ENCODE data around the gene UBAC1.
A peak's percentile ranks its signal among the peaks of the same experiment; 100 is the strongest.

Gene UBAC1

DNA sequence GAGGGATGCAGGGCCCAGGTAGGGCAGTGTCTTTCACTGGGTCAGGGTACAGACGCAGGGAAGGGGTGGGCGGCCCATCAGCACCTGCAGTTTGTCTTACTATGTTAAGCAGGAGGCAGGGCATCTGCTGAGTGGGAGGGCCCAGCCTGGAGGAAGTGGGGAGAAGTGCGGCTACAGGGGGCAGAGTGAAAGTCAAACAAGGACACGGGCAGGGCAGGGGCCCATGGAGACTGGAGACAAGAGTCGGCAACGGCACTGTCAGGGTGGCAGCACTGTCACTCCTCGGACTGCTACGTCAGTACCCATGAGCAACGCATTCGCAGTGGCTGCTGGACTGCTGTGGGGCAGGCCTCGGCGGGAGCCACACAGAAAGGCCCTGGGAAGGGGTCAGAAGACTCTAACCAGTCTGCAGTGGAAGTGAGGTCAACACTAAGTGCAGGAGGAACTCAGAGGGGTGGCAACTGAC lies 73.6 kb downstream of the UBAC1 start:
- Histone ChIP-seq H3K27me3 (replicated peaks in 2 of 5; ENCODE audit: control insufficient read depth in 4 of 5, insufficient read depth in 5 of 5, low read length in 4 of 5) (no peaks in the 10 kb centered on the region), H3K4me1 (ENCODE audit: control extremely low read depth in 1 of 4, control insufficient read depth in 4 of 4, insufficient read depth in 4 of 4, low read length in 3 of 4) (peaks cover 0 to 52% (median 39%) of the 10 kb centered on the region in 4 experiments), H3K36me3 (ENCODE audit: control insufficient read depth in 4 of 4, insufficient read depth in 4 of 4, low read length in 3 of 4) (peaks cover 0 to under 1% (median 0%) of the 10 kb centered on the region in 4 experiments), H3K4me3 (ENCODE audit: control insufficient read depth in 1 of 7, extremely low read depth in 1 of 7, insufficient read depth in 4 of 7, low read depth in 2 of 7, low read length in 6 of 7) (peak overlapping the region in 6 of 7 experiments; percentile 19 to 66 (median 44)), H3K27ac (ENCODE audit: insufficient read depth in 1 of 2, low read depth in 1 of 2, low read length in 2 of 2, poor library complexity in 1 of 2, severe bottlenecking in 2 of 2) (peak overlapping the region in 1 of 2 experiments; percentile 50), H3K9me3 (ENCODE audit: control extremely low read depth in 1 of 5, control insufficient read depth in 4 of 5, insufficient read depth in 2 of 5, low read depth in 1 of 5, low read length in 4 of 5) (no peaks in the 10 kb centered on the region)
- ChIA-PET CTCF (interaction anchor here (1.2 kb wide), 1 partner anchor 79 kb away, joined by 3 read pairs; no protein-coding TSS in a partner anchor), POLR2A (no interaction called here)
- peak; percentile 68 to 92 (median 87) for DNase-seq
- 32% methylated on average over 12 of the region's 12 CpGs for WGBS (ENCODE audit: insufficient coverage)

DNA sequence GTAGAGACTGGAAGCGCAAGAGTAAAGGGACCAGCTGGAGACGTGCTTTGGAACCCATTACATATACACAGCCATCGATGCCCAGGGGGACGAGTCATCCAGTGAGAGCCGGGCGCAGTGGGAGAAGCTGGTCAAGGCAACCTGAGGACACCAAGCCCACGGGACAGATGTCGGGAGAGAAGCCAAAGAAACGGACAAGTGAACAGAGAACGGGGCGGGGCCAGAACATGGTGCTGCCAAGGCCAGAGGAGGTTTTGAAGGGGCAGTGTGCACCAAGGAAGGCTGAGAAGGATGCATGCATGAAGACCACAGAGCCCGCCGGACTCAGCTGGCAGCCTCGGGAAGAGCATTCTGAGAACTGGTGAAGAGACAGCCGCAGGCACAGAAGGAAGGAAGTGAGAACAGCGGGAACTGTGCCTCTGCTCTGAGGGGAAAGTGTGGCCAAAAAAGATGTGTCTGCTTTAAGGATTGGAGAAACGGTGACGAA lies 74.1 kb downstream of the UBAC1 start:
- WGBS (ENCODE audit: insufficient coverage): 34% methylated on average over 15 of the region's 18 CpGs
- H3K27ac ChIP-seq (ENCODE audit: insufficient read depth in 1 of 2, low read depth in 1 of 2, low read length in 2 of 2, poor library complexity in 1 of 2, severe bottlenecking in 2 of 2): peak overlapping the region in 1 of 2 experiments; percentile 50
- DNase-seq: peak in 2 of 3 donors; percentile 56 to 67
- no peaks in the 10 kb centered on the region for H3K9me3 ChIP-seq (ENCODE audit: control extremely low read depth in 1 of 5, control insufficient read depth in 4 of 5, insufficient read depth in 2 of 5, low read depth in 1 of 5, low read length in 4 of 5)
- POLR2A ChIA-PET: no interaction called here
- CTCF ChIA-PET: interaction anchor here (0.9 to 1.1 kb wide), 2 partner anchors 23 to 236 kb away, joined by 3 to 7 read pairs; no protein-coding TSS in a partner anchor
- peak overlapping the region in 6 of 7 experiments; percentile 19 to 66 (median 44) for H3K4me3 ChIP-seq (ENCODE audit: control insufficient read depth in 1 of 7, extremely low read depth in 1 of 7, insufficient read depth in 4 of 7, low read depth in 2 of 7, low read length in 6 of 7)
- H3K27me3 ChIP-seq (replicated peaks in 2 of 5; ENCODE audit: control insufficient read depth in 4 of 5, insufficient read depth in 5 of 5, low read length in 4 of 5): no peaks in the 10 kb centered on the region
- peaks cover 0 to 2% (median under 1%) of the 10 kb centered on the region in 4 experiments for H3K36me3 ChIP-seq (ENCODE audit: control insufficient read depth in 4 of 4, insufficient read depth in 4 of 4, low read length in 3 of 4)
- H3K4me1 ChIP-seq (ENCODE audit: control extremely low read depth in 1 of 4, control insufficient read depth in 4 of 4, insufficient read depth in 4 of 4, low read length in 3 of 4): peaks cover 0 to 52% (median 39%) of the 10 kb centered on the region in 4 experiments

DNA sequence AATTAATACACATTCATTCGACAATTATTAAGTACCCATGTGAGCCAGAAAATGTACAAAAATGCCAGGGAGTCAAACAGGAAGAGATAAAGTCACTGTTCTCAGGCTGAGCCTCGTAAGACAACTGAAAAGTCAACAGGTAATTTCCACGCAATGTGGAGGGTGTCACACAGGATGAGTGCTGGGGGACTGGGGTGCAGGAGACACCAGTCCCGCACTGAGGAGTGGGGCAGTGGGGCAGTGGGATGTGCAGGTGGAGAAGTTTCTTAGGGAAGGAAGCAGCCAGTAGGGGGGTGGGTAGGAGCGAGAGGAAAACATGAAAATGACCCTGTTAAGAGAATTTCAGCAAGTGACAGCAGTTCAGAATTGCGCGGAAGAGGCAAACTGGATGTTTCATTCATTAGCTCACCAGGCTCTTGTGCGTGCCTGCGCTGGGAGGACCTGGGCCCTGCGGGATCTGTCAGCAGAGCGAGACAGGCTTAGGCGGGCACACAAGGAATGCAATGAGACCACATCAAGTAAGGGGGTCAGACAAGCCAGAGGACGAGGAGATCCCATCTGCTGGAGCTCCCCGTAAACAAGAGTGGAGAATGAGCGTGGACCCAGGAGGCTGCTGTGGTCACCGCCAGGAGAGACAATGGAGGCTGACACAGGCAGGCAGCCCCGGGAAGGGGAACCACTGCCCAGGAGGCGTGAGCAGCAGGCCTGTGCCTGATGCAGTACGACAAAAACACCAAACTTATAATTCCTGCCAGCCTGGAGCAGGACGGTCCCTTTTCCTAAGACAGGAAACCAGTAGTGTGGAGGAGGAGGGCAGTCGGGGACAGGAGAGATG lies 74.8 kb downstream of the UBAC1 start:
- no peak overlapping the region for H3K27ac ChIP-seq (ENCODE audit: insufficient read depth in 1 of 2, low read depth in 1 of 2, low read length in 2 of 2, poor library complexity in 1 of 2, severe bottlenecking in 2 of 2)
- H3K9me3 ChIP-seq (ENCODE audit: control extremely low read depth in 1 of 5, control insufficient read depth in 4 of 5, insufficient read depth in 2 of 5, low read depth in 1 of 5, low read length in 4 of 5): no peaks in the 10 kb centered on the region
- peaks cover 0 to 52% (median 39%) of the 10 kb centered on the region in 4 experiments for H3K4me1 ChIP-seq (ENCODE audit: control extremely low read depth in 1 of 4, control insufficient read depth in 4 of 4, insufficient read depth in 4 of 4, low read length in 3 of 4)
- ChIA-PET CTCF (interaction anchor here (0.9 to 1.1 kb wide), 2 partner anchors 23 to 236 kb away, joined by 3 to 7 read pairs; no protein-coding TSS in a partner anchor), POLR2A (no interaction called here)
- WGBS (ENCODE audit: insufficient coverage): 92% methylated on average over 17 of the region's 21 CpGs
- DNase-seq: no peak
- no peak overlapping the region for H3K4me3 ChIP-seq (ENCODE audit: control insufficient read depth in 1 of 7, extremely low read depth in 1 of 7, insufficient read depth in 4 of 7, low read depth in 2 of 7, low read length in 6 of 7)
- H3K27me3 ChIP-seq (replicated peaks in 2 of 5; ENCODE audit: control insufficient read depth in 4 of 5, insufficient read depth in 5 of 5, low read length in 4 of 5): no peaks in the 10 kb centered on the region
- H3K36me3 ChIP-seq (ENCODE audit: control insufficient read depth in 4 of 4, insufficient read depth in 4 of 4, low read length in 3 of 4): peaks cover 0 to 8% (median 7%) of the 10 kb centered on the region in 4 experiments

DNA sequence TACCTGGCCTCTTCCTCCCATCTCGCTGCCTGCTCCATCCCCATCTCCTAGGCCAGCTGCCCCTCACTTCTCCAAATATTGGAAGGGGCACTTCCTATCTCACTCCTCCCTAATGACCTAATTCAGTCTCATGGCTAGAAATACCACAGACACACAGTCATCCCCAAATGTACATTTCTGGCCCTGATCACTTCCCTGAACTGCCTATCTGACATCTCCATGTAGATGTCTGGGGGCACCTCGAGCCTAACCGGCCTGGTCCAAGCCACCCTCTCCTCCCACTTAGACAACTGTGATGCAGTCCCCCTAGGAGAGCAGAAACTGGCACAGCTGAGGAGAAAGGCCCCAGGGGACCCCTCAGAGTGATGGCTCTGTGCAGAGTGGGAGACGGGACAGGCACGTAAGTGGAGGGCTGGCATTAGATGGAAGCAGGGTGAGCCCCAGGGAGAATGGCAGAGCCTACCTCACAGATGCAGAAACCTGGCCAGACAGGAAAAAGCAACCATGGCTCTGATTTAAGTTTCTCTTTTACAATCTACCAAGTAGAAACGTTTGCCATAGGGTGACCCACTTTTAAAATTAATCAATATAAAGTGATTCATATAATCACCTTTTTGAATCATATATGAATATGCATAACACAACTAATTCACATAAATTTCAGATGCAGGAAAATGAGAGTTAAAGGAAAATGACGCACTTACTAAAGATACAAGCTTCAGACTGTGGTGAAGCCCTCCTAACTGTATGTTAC lies 75.9 kb downstream of the UBAC1 start:
- Histone ChIP-seq H3K27ac (ENCODE audit: insufficient read depth in 1 of 2, low read depth in 1 of 2, low read length in 2 of 2, poor library complexity in 1 of 2, severe bottlenecking in 2 of 2) (no peak overlapping the region), H3K36me3 (ENCODE audit: control insufficient read depth in 4 of 4, insufficient read depth in 4 of 4, low read length in 3 of 4) (peaks cover 0 to 10% (median 8%) of the 10 kb centered on the region in 4 experiments), H3K4me1 (ENCODE audit: control extremely low read depth in 1 of 4, control insufficient read depth in 4 of 4, insufficient read depth in 4 of 4, low read length in 3 of 4) (peaks cover 0 to 52% (median 35%) of the 10 kb centered on the region in 4 experiments), H3K4me3 (ENCODE audit: control insufficient read depth in 1 of 7, extremely low read depth in 1 of 7, insufficient read depth in 4 of 7, low read depth in 2 of 7, low read length in 6 of 7) (no peak overlapping the region), H3K9me3 (ENCODE audit: control extremely low read depth in 1 of 5, control insufficient read depth in 4 of 5, insufficient read depth in 2 of 5, low read depth in 1 of 5, low read length in 4 of 5) (no peaks in the 10 kb centered on the region), H3K27me3 (replicated peaks in 2 of 5; ENCODE audit: control insufficient read depth in 4 of 5, insufficient read depth in 5 of 5, low read length in 4 of 5) (no peaks in the 10 kb centered on the region)
- no peak for DNase-seq
- POLR2A ChIA-PET: no interaction called here
- CTCF ChIA-PET: interaction anchor here (1.7 to 1.8 kb wide), 2 partner anchors 20 to 25 kb away, joined by 4 to 6 read pairs; no protein-coding TSS in a partner anchor
- 77% methylated on average over 3 of the region's 7 CpGs for WGBS (ENCODE audit: insufficient coverage)

DNA sequence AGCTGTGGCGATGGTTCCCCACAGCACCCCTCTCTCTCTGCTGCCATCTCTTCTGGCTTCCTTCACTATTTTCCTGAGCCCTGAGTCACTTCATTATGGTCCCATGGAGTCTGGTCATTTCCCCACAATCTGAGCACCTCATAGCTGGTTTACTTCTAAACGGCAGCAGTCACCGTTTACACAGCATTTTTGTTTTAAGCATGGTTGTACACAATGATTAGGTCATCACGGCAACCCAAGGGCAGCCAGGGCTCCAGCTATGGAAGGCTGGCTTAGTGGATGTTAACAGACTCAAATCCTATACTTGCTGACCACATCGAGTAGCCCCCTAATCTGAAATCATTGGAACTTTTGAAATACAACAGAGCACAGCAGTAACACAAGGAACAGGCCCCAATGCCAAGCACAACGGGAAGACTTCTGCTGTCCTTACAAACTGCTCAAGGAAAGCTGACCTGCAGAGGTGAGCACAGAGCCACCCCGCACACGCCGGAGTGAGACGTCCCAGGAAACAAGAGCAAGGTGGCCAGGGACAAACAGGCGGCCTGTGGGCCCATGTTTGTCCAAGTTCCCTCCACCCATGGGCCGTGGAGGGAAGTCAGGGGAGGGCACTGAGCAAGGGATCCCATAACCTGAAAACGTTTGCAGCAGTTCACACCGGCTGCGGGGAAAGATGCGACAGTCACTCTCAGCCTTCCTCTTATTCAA lies 76.7 kb downstream of the UBAC1 start:
- Histone ChIP-seq H3K36me3 (ENCODE audit: control insufficient read depth in 4 of 4, insufficient read depth in 4 of 4, low read length in 3 of 4) (peaks cover 0 to 10% (median 8%) of the 10 kb centered on the region in 4 experiments), H3K4me1 (ENCODE audit: control extremely low read depth in 1 of 4, control insufficient read depth in 4 of 4, insufficient read depth in 4 of 4, low read length in 3 of 4) (peaks cover 0 to 48% (median 31%) of the 10 kb centered on the region in 4 experiments), H3K9me3 (ENCODE audit: control extremely low read depth in 1 of 5, control insufficient read depth in 4 of 5, insufficient read depth in 2 of 5, low read depth in 1 of 5, low read length in 4 of 5) (no peaks in the 10 kb centered on the region), H3K4me3 (ENCODE audit: control insufficient read depth in 1 of 7, extremely low read depth in 1 of 7, insufficient read depth in 4 of 7, low read depth in 2 of 7, low read length in 6 of 7) (no peak overlapping the region), H3K27me3 (replicated peaks in 2 of 5; ENCODE audit: control insufficient read depth in 4 of 5, insufficient read depth in 5 of 5, low read length in 4 of 5) (no peaks in the 10 kb centered on the region), H3K27ac (ENCODE audit: insufficient read depth in 1 of 2, low read depth in 1 of 2, low read length in 2 of 2, poor library complexity in 1 of 2, severe bottlenecking in 2 of 2) (no peak overlapping the region)
- WGBS (ENCODE audit: insufficient coverage): 93% methylated on average over 16 of the region's 16 CpGs
- CTCF ChIA-PET: interaction anchor here (1.7 to 1.8 kb wide), 2 partner anchors 19 to 24 kb away, joined by 4 to 6 read pairs; no protein-coding TSS in a partner anchor
- no peak for DNase-seq
- POLR2A ChIA-PET: no interaction called here

DNA sequence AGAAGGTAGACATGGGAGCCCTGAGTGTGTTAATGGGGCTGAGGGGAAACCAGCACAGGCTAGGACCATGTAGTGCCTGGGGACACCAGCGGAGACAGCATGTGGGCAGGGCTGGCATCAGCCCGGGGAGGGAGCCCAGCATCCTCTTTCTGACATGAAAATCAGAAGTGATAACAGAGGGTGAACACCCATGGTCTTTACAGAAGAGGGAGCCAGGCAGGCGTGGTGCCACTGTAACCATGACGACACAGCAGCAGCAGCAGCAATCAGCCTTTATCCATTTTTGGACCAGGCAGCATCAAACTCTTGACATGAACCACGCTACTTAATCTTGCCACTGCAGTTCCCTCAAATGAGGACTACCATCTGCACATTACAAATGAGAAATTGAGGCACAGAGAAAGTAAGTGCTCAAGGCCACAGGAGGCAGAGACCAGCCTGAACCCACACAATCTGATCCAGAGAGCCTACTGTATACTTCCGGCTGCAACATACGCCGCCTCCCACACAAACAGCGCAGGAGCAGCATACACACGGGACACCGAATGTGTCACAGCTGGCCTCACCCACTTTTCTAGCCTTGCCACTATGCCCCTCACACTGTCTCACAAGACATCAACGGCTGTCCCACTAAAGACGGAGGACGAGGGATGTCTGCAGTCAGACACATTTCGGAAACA lies 77.6 kb downstream of the UBAC1 start:
- H3K4me1 ChIP-seq (ENCODE audit: control extremely low read depth in 1 of 4, control insufficient read depth in 4 of 4, insufficient read depth in 4 of 4, low read length in 3 of 4): peaks cover 0 to 40% (median 25%) of the 10 kb centered on the region in 4 experiments
- POLR2A ChIA-PET: no interaction called here
- no peak overlapping the region for H3K4me3 ChIP-seq (ENCODE audit: control insufficient read depth in 1 of 7, extremely low read depth in 1 of 7, insufficient read depth in 4 of 7, low read depth in 2 of 7, low read length in 6 of 7)

More for the DNA sequence above, 77.6 kb downstream of the UBAC1 start:
- DNase-seq: peak in 2 of 3 donors; percentile 32 to 45
- peaks cover 0 to 10% (median 8%) of the 10 kb centered on the region in 4 experiments for H3K36me3 ChIP-seq (ENCODE audit: control insufficient read depth in 4 of 4, insufficient read depth in 4 of 4, low read length in 3 of 4)
- H3K27me3 ChIP-seq (replicated peaks in 2 of 5; ENCODE audit: control insufficient read depth in 4 of 5, insufficient read depth in 5 of 5, low read length in 4 of 5): no peaks in the 10 kb centered on the region
- CTCF ChIA-PET: interaction anchor here (1.8 kb wide), 1 partner anchor 18 kb away, joined by 6 read pairs; no protein-coding TSS in a partner anchor
- no peak overlapping the region for H3K27ac ChIP-seq (ENCODE audit: insufficient read depth in 1 of 2, low read depth in 1 of 2, low read length in 2 of 2, poor library complexity in 1 of 2, severe bottlenecking in 2 of 2)
- H3K9me3 ChIP-seq (ENCODE audit: control extremely low read depth in 1 of 5, control insufficient read depth in 4 of 5, insufficient read depth in 2 of 5, low read depth in 1 of 5, low read length in 4 of 5): no peaks in the 10 kb centered on the region
- WGBS (ENCODE audit: insufficient coverage): 94% methylated on average over 15 of the region's 15 CpGs

Measured in common myeloid progenitor, CD34-positive (primary cell).